Measurements from ENCODE around the gene RANBP9. TPM values are rescaled to one million over a fixed set of nuclear protein-coding genes. Genes with fewer than 3 reads are reported as not detected.

Gene RANBP9
- total and polyA plus RNA-seq, 2 donors from 2014 or later = 16.4 to 29.0 TPM

GRCh38 chr6:13635948-13636658 lies 75.5 kb downstream of the RANBP9 start:
- FAIRE-seq = no peak
- no peak overlapping the region for H3K27ac ChIP-seq (ENCODE audit: low read depth in 2 of 2, low read length in 2 of 2)
- H3K4me1 ChIP-seq (ENCODE audit: control insufficient read depth in 2 of 3, insufficient read depth in 2 of 3, low read depth in 1 of 3, low read length in 3 of 3) = no peaks in the 10 kb centered on the region
- TF ChIP-seq, protein P1, sequence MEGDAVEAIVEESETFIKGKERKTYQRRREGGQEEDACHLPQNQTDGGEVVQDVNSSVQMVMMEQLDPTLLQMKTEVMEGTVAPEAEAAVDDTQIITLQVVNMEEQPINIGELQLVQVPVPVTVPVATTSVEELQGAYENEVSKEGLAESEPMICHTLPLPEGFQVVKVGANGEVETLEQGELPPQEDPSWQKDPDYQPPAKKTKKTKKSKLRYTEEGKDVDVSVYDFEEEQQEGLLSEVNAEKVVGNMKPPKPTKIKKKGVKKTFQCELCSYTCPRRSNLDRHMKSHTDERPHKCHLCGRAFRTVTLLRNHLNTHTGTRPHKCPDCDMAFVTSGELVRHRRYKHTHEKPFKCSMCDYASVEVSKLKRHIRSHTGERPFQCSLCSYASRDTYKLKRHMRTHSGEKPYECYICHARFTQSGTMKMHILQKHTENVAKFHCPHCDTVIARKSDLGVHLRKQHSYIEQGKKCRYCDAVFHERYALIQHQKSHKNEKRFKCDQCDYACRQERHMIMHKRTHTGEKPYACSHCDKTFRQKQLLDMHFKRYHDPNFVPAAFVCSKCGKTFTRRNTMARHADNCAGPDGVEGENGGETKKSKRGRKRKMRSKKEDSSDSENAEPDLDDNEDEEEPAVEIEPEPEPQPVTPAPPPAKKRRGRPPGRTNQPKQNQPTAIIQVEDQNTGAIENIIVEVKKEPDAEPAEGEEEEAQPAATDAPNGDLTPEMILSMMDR (IDR thresholded peaks at IDR 0.05; ENCODE audit: borderline replicate concordance, extremely low read depth, insufficient read depth) = no peak
- no peak for DNase-seq
- H3K27me3 ChIP-seq (ENCODE audit: control insufficient read depth, insufficient read depth, low read length) = no peaks in the 10 kb centered on the region
- no peaks in the 10 kb centered on the region for H3K9me3 ChIP-seq (ENCODE audit: control insufficient read depth in 2 of 3, insufficient read depth in 1 of 3, low read length in 3 of 3)
- no peak overlapping the region for H3K9ac ChIP-seq (ENCODE audit: low read length in 3 of 3)
- H3K36me3 ChIP-seq (ENCODE audit: control insufficient read depth in 2 of 3, insufficient read depth in 3 of 3, low read length in 3 of 3) = peaks cover 7 to 24% (median 20%) of the 10 kb centered on the region in 3 donors
- no peak overlapping the region for H3K4me3 ChIP-seq (ENCODE audit: low read length in 3 of 3)
- intact Hi-C loops (cut with DNase I) = no loop called here

DNA sequence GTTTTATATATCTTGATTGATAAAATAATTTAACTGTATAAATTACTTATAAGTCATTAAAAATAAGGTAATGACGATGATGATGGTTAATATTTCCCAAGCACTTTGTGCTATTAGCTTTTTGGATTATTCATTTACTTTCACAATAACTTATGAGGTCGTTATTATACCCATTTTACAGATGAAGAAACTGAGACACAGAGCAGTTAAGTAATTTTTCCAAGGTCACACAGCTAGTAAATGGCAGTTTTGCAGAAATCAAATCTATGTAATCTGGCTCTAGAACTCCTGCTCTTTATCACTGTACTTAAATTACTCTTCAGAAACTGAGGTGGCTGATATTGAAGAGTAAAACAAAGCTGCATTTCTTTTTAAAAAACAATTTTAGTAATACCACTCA lies 78.3 kb downstream of the RANBP9 start:
- H3K9ac ChIP-seq (ENCODE audit: low read length in 3 of 3) = no peak overlapping the region
- no peak overlapping the region for H3K4me3 ChIP-seq (ENCODE audit: low read length in 3 of 3)
- no peak overlapping the region for H3K27ac ChIP-seq (ENCODE audit: low read depth in 2 of 2, low read length in 2 of 2)
- peaks cover 9 to 36% (median 20%) of the 10 kb centered on the region in 3 donors for H3K36me3 ChIP-seq (ENCODE audit: control insufficient read depth in 2 of 3, insufficient read depth in 3 of 3, low read length in 3 of 3)
- DNase-seq (no peak), FAIRE-seq (no peak)
- TF ChIP-seq, protein P1 (IDR thresholded peaks at IDR 0.05; ENCODE audit: borderline replicate concordance, extremely low read depth, insufficient read depth) = no peak
- no peaks in the 10 kb centered on the region for H3K4me1 ChIP-seq (ENCODE audit: control insufficient read depth in 2 of 3, insufficient read depth in 2 of 3, low read depth in 1 of 3, low read length in 3 of 3)
- H3K27me3 ChIP-seq (ENCODE audit: control insufficient read depth, insufficient read depth, low read length) = no peaks in the 10 kb centered on the region
- intact Hi-C loops (cut with DNase I) = no loop called here
- no peaks in the 10 kb centered on the region for H3K9me3 ChIP-seq (ENCODE audit: control insufficient read depth in 2 of 3, insufficient read depth in 1 of 3, low read length in 3 of 3)

DNA sequence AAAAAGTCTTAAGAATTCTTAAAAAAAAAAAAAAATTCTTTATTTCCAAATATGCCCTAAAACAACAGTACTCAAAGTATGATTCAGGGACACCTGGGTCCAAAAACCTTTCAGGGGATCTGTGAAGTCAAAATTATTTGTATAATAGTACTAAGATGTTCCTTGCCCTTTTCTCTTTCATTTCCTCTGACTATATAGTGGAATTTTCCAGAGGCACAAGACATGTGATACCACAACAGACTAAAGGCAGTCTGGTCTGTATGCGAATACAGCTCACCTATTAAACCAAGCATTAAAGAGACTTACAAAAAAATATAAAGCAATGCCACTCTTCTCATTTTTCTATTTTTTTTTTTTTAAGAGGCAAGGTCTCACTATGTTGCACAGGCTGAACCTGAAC lies 81.1 kb downstream of the RANBP9 start:
- TF ChIP-seq, protein P1 (IDR thresholded peaks at IDR 0.05; ENCODE audit: borderline replicate concordance, extremely low read depth, insufficient read depth) = no peak
- Histone ChIP-seq H3K27ac (ENCODE audit: low read depth in 2 of 2, low read length in 2 of 2) (no peak overlapping the region), H3K4me1 (ENCODE audit: control insufficient read depth in 2 of 3, insufficient read depth in 2 of 3, low read depth in 1 of 3, low read length in 3 of 3) (no peaks in the 10 kb centered on the region), H3K9ac (ENCODE audit: low read length in 3 of 3) (no peak overlapping the region), H3K9me3 (ENCODE audit: control insufficient read depth in 2 of 3, insufficient read depth in 1 of 3, low read length in 3 of 3) (no peaks in the 10 kb centered on the region), H3K27me3 (ENCODE audit: control insufficient read depth, insufficient read depth, low read length) (no peaks in the 10 kb centered on the region), H3K36me3 (ENCODE audit: control insufficient read depth in 2 of 3, insufficient read depth in 3 of 3, low read length in 3 of 3) (peaks cover 5 to 28% (median 9%) of the 10 kb centered on the region in 3 donors), H3K4me3 (ENCODE audit: low read length in 3 of 3) (no peak overlapping the region)
- intact Hi-C loops (cut with DNase I) = no loop called here
- FAIRE-seq = no peak
- DNase-seq = no peak

Data from kidney (tissue), 14 donors.